ENCODE measurements around the gene REG1A.

Gene REG1A

GRCh38 chr2:79100285-79100684 is 20.0 kb upstream of the REG1A start:
- Histone ChIP-seq H3K27me3 (ENCODE audit: insufficient read depth, low read length) (no peaks in the 10 kb centered on the region), H3K4me1 (ENCODE audit: insufficient read depth, low read length) (no peaks in the 10 kb centered on the region), H3K9ac (ENCODE audit: low read depth, low read length) (no peak overlapping the region), H3K9me3 (ENCODE audit: insufficient read depth, low read depth, low read length) (peaks cover 10% of the 10 kb centered on the region; the same call in 1 of the 2 replicates), H3K4me3 (ENCODE audit: low read length) (no peak overlapping the region), H3K36me3 (ENCODE audit: insufficient read depth, low read length) (no peaks in the 10 kb centered on the region), H3K27ac (ENCODE audit: low read depth, low read length) (no peak overlapping the region)
- WGBS, result 91% methylated on average over 1 of the region's 1 CpG

DNA sequence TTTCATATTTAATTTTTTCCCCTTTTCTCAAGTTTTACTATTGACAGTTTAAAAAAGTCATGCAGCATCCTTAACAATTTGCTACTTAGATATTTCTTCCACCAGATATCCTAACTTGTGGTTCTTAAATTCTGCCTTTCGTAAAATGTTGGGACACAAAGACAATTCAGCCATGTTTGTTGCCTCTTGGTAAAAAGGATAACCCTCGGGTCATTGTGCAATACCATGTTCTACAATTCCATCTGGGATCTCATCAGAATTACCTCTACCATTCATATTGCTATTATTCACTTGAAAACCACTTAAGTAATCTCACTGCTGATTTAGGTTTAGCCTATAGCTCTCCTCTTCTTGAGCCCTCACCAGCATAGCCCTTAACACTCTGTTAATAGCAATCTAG is 19.3 kb upstream of the REG1A start:
- Histone ChIP-seq H3K27me3 (ENCODE audit: insufficient read depth, low read length) (no peaks in the 10 kb centered on the region), H3K4me3 (ENCODE audit: low read length) (no peak overlapping the region), H3K4me1 (ENCODE audit: insufficient read depth, low read length) (no peaks in the 10 kb centered on the region), H3K9me3 (ENCODE audit: insufficient read depth, low read depth, low read length) (peaks cover 10% of the 10 kb centered on the region; the same call in 1 of the 2 replicates), H3K27ac (ENCODE audit: low read depth, low read length) (no peak overlapping the region), H3K36me3 (ENCODE audit: insufficient read depth, low read length) (no peaks in the 10 kb centered on the region), H3K9ac (ENCODE audit: low read depth, low read length) (no peak overlapping the region)
- 93% methylated on average over 2 of the region's 2 CpGs for WGBS

GRCh38 chr2:79103214-79103613 is 17.1 kb upstream of the REG1A start:
- Histone ChIP-seq H3K4me3 (ENCODE audit: low read length) (no peak overlapping the region), H3K4me1 (ENCODE audit: insufficient read depth, low read length) (no peaks in the 10 kb centered on the region), H3K27ac (ENCODE audit: low read depth, low read length) (no peak overlapping the region), H3K9me3 (ENCODE audit: insufficient read depth, low read depth, low read length) (peaks cover 10% of the 10 kb centered on the region; the same call in 1 of the 2 replicates), H3K27me3 (ENCODE audit: insufficient read depth, low read length) (no peaks in the 10 kb centered on the region), H3K36me3 (ENCODE audit: insufficient read depth, low read length) (no peaks in the 10 kb centered on the region), H3K9ac (ENCODE audit: low read depth, low read length) (no peak overlapping the region)
- 98% methylated on average over 2 of the region's 2 CpGs for WGBS

DNA sequence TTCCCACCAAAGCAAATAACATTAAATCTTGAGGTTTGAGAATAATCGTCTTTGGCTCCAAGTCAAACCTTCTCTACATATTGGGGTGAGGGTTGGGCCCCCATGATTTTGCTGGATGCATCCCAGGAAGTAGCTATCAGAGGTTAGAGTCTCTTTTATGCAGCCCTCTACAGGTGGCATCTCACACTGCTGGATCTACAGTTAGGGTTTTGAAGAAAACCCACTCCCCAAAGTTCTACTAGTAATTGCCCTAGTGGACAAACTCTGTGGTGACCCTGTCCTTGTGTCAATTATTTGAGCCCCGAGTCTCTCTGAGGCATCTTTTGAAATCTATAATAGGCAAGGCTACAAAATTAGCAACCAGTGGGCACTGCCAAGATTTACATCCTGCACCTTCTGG is 15.0 kb upstream of the REG1A start:
- Histone ChIP-seq H3K27ac (ENCODE audit: low read depth, low read length) (no peak overlapping the region), H3K27me3 (ENCODE audit: insufficient read depth, low read length) (no peaks in the 10 kb centered on the region), H3K9ac (ENCODE audit: low read depth, low read length) (no peak overlapping the region), H3K9me3 (ENCODE audit: insufficient read depth, low read depth, low read length) (peaks cover 10% of the 10 kb centered on the region; the same call in 1 of the 2 replicates), H3K4me1 (ENCODE audit: insufficient read depth, low read length) (no peaks in the 10 kb centered on the region), H3K4me3 (ENCODE audit: low read length) (no peak overlapping the region), H3K36me3 (ENCODE audit: insufficient read depth, low read length) (no peaks in the 10 kb centered on the region)
- WGBS, result 92% methylated on average over 2 of the region's 2 CpGs

GRCh38 chr2:79112269-79112668 is 8.0 kb upstream of the REG1A start:
- Histone ChIP-seq H3K4me1 (ENCODE audit: insufficient read depth, low read length) (no peaks in the 10 kb centered on the region), H3K9me3 (ENCODE audit: insufficient read depth, low read depth, low read length) (no peaks in the 10 kb centered on the region), H3K36me3 (ENCODE audit: insufficient read depth, low read length) (no peaks in the 10 kb centered on the region), H3K27me3 (ENCODE audit: insufficient read depth, low read length) (no peaks in the 10 kb centered on the region), H3K4me3 (ENCODE audit: low read length) (no peak overlapping the region), H3K27ac (ENCODE audit: low read depth, low read length) (no peak overlapping the region), H3K9ac (ENCODE audit: low read depth, low read length) (no peak overlapping the region)
- WGBS, result 96% methylated on average over 3 of the region's 3 CpGs

DNA sequence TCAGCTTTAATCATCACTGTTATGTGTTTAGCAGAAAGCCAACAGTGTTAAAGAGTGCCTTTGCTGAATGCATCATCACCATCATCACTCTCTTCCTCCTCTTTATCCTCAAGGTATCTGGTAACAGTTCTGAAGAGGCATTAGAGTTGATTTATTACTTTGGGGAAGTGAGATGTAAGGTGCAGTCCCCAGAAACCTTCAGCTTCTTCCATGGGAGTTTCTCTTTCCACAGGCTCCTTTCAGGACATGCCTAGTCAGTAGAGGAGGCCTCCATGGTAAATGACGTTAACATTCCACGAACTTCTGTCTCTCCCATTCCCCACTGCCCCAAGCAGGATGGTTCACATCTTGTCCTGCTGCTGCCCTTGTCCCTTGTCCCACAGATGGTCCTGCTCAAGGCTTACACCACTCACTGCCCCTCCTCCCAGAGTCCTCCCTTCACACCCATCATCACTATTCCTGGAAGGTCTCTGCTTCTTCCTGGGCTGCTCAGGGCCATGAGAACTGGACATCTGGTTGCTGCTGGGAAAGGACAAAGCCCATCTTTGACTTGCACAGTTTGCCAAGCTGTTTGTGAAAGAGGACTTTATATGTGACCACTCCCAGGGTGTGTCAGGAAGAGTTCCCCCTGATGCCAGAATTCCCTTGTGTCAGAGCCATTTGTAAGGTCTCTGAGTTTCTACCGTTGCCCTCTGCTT is 5.3 kb upstream of the REG1A start:
- Histone ChIP-seq H3K27me3 (ENCODE audit: insufficient read depth, low read length) (no peaks in the 10 kb centered on the region), H3K4me1 (ENCODE audit: insufficient read depth, low read length) (no peaks in the 10 kb centered on the region), H3K9me3 (ENCODE audit: insufficient read depth, low read depth, low read length) (no peaks in the 10 kb centered on the region), H3K27ac (ENCODE audit: low read depth, low read length) (no peak overlapping the region), H3K9ac (ENCODE audit: low read depth, low read length) (no peak overlapping the region), H3K4me3 (ENCODE audit: low read length) (no peak overlapping the region), H3K36me3 (ENCODE audit: insufficient read depth, low read length) (no peaks in the 10 kb centered on the region)
- 90% methylated on average over 3 of the region's 3 CpGs for WGBS

- Histone ChIP-seq H3K4me3 (ENCODE audit: low read length) (no peak overlapping the region), H3K27me3 (ENCODE audit: insufficient read depth, low read length) (no peaks in the 10 kb centered on the region), H3K27ac (ENCODE audit: low read depth, low read length) (no peak overlapping the region), H3K9ac (ENCODE audit: low read depth, low read length) (no peak overlapping the region), H3K9me3 (ENCODE audit: insufficient read depth, low read depth, low read length) (no peaks in the 10 kb centered on the region), H3K4me1 (ENCODE audit: insufficient read depth, low read length) (no peaks in the 10 kb centered on the region), H3K36me3 (ENCODE audit: insufficient read depth, low read length) (no peaks in the 10 kb centered on the region)
- 93% methylated on average over 1 of the region's 2 CpGs for WGBS
These were observed 3.0 kb upstream of the REG1A start for GRCh38 chr2:79116997-79117928.

GRCh38 chr2:79122676-79123075 is 2.4 kb downstream of the REG1A start:
- no peaks in the 10 kb centered on the region for H3K4me1 ChIP-seq (ENCODE audit: insufficient read depth, low read length)
- no peaks in the 10 kb centered on the region for H3K36me3 ChIP-seq (ENCODE audit: insufficient read depth, low read length)
- H3K27me3 ChIP-seq (ENCODE audit: insufficient read depth, low read length), result no peaks in the 10 kb centered on the region
- H3K9ac ChIP-seq (ENCODE audit: low read depth, low read length), result no peak overlapping the region
- no peak overlapping the region for H3K27ac ChIP-seq (ENCODE audit: low read depth, low read length)
- no peak overlapping the region for H3K4me3 ChIP-seq (ENCODE audit: low read length)
- 99% methylated on average over 2 of the region's 2 CpGs for WGBS
- H3K9me3 ChIP-seq (ENCODE audit: insufficient read depth, low read depth, low read length), result no peaks in the 10 kb centered on the region

DNA sequence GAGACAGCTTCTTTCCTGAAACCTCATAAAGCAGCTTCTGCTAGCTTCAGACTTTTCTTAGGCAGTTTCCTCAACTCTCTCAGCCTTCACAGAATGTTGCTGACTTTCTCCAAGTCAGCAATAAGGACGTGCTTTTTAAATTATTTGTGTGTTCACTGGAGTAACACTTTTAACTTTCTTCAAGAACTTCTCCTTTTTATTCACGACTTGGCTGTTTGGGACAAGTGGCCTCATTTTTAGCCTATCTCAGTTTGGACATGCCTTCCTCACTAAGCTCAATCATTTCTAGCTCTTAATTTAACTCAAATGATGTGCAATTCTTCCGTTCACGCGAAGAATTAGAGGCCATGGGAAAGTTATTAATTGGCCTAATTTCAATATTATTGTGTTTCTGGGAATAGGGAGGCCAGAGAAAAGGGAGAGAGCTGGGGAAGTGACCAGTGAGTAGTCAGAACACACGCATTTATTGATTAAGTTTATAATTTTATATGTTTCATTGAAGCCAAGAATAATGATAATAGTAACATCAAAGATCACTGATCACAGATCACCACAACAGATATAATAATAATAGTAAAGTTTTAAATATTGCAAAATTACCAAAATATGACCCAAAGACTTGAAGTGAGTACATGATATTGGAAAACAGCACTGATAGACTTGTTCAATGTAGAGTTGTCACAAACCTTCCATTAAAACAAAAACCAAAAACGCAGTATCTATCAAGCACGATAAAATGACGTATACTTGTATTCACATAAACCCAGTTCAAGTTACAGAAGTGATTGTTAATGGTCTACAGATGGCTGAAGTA is 4.8 kb downstream of the REG1A start:
- 91% methylated on average over 8 of the region's 9 CpGs for WGBS
- H3K4me1 ChIP-seq (ENCODE audit: insufficient read depth, low read length), result no peaks in the 10 kb centered on the region
- no peaks in the 10 kb centered on the region for H3K36me3 ChIP-seq (ENCODE audit: insufficient read depth, low read length)
- no peak overlapping the region for H3K4me3 ChIP-seq (ENCODE audit: low read length)
- no peak overlapping the region for H3K27ac ChIP-seq (ENCODE audit: low read depth, low read length)
- no peak overlapping the region for H3K9ac ChIP-seq (ENCODE audit: low read depth, low read length)
- no peaks in the 10 kb centered on the region for H3K9me3 ChIP-seq (ENCODE audit: insufficient read depth, low read depth, low read length)
- no peaks in the 10 kb centered on the region for H3K27me3 ChIP-seq (ENCODE audit: insufficient read depth, low read length)

GRCh38 chr2:79125721-79125985 is 5.4 kb downstream of the REG1A start:
- no peaks in the 10 kb centered on the region for H3K4me1 ChIP-seq (ENCODE audit: insufficient read depth, low read length)
- 95% methylated on average over 3 of the region's 3 CpGs for WGBS

GRCh38 chr2:79128406-79128805 is 8.1 kb downstream of the REG1A start:
- Histone ChIP-seq H3K27me3 (ENCODE audit: insufficient read depth, low read length) (no peaks in the 10 kb centered on the region), H3K36me3 (ENCODE audit: insufficient read depth, low read length) (no peaks in the 10 kb centered on the region), H3K9me3 (ENCODE audit: insufficient read depth, low read depth, low read length) (no peaks in the 10 kb centered on the region), H3K9ac (ENCODE audit: low read depth, low read length) (no peak overlapping the region), H3K27ac (ENCODE audit: low read depth, low read length) (no peak overlapping the region), H3K4me1 (ENCODE audit: insufficient read depth, low read length) (no peaks in the 10 kb centered on the region), H3K4me3 (ENCODE audit: low read length) (no peak overlapping the region)
- 91% methylated on average over 2 of the region's 3 CpGs for WGBS

More at GRCh38 chr2:79125721-79125985, 5.4 kb downstream of the REG1A start:
- Histone ChIP-seq H3K27ac (ENCODE audit: low read depth, low read length) (no peak overlapping the region), H3K4me3 (ENCODE audit: low read length) (no peak overlapping the region), H3K9me3 (ENCODE audit: insufficient read depth, low read depth, low read length) (no peaks in the 10 kb centered on the region), H3K9ac (ENCODE audit: low read depth, low read length) (no peak overlapping the region), H3K27me3 (ENCODE audit: insufficient read depth, low read length) (no peaks in the 10 kb centered on the region), H3K36me3 (ENCODE audit: insufficient read depth, low read length) (no peaks in the 10 kb centered on the region)
